HepG2 (cell line): ENCODE measurements around the gene NFKB1. TPM values are rescaled to one million over a fixed set of nuclear protein-coding genes. Genes with fewer than 3 reads are reported as not detected.

ENCODE experiments used
- ELF1 ChIP-seq: sonication (generic); formaldehyde crosslinking; IDR thresholded peaks from 2 replicates; pipeline ENCODE4 v1.4.0; 2020; ENCODE audit warnings: missing genetic modification reagents
- MXD4 ChIP-seq: IDR thresholded peaks from 2 replicates; pipeline ENCODE4 v1.6.1; 2016; ENCODE audit warnings: mild to moderate bottlenecking, missing biosample characterization, missing genetic modification reagents
- SIN3A ChIP-seq: IDR thresholded peaks from 2 replicates; pipeline ENCODE4 v1.6.1; 2011; ENCODE audit warnings: low read depth, mild to moderate bottlenecking, control low read depth, low read length, borderline replicate concordance
- TARDBP ChIP-seq: sonication (generic); formaldehyde crosslinking; IDR thresholded peaks from 2 replicates; pipeline ENCODE4 v1.8.0; 2022; ENCODE audit warnings: mild to moderate bottlenecking, missing genetic modification reagents
- ZNF20 ChIP-seq: sonication (generic); formaldehyde crosslinking; IDR thresholded peaks from 2 replicates; pipeline ENCODE4 v1.4.0; 2020; ENCODE audit warnings: mild to moderate bottlenecking, moderate library complexity, missing genetic modification reagents
- ZNF446 ChIP-seq: sonication (generic); formaldehyde crosslinking; IDR thresholded peaks from 2 replicates; pipeline ENCODE4 v1.5.0; 2020; ENCODE audit warnings: mild to moderate bottlenecking, missing genetic modification reagents
- ZNF460 ChIP-seq: sonication (generic); formaldehyde crosslinking; IDR thresholded peaks from 2 replicates; pipeline ENCODE4 v1.5.1; 2020; ENCODE audit warnings: missing genetic modification reagents, mild to moderate bottlenecking, borderline replicate concordance
- ZNF878 ChIP-seq: sonication (generic); formaldehyde crosslinking; IDR thresholded peaks from 2 replicates; pipeline ENCODE4 v1.8.1; 2023; ENCODE audit warnings: mild to moderate bottlenecking, missing genetic modification reagents, moderate library complexity
- polyA plus RNA-seq, 8 experiments: library from polyadenylated mRNA; depleted of rRNA in 3 of 8; stranded (reverse) in 7 of 8; unstranded in 1 of 8; fragments of >200 nt; fragmentation: Illumina TruSeq in 4 of 8; extraction: Trizol in 4 of 8; gene quantifications; 2 replicates each; pipeline versions ENCODE4 v1.2.1 to v1.2.3, GENCODE V29; 2011 to 2016; ENCODE audit warnings: low read depth in 4 of 8, missing spikeins in 1 of 8, mixed read lengths in 1 of 8; ENCODE audit not compliant: insufficient read depth in 1 of 8
- total RNA-seq, 5 experiments: library from RNA; depleted of rRNA; stranded (reverse); fragments of >200 nt; fragmentation: Illumina TruSeq; extraction: Trizol; gene quantifications; 2 replicates each; pipeline ENCODE4 v1.2.3, GENCODE V29; 2016; ENCODE audit warnings: low read depth in 1 of 5
- TF ChIP-seq, protein P1 (sequence below), 2 experiments: sonication (generic) in 1 of 2; formaldehyde crosslinking in 1 of 2; IDR thresholded peaks; 2 replicates each; pipeline versions ENCODE4 v1.4.0 to v1.6.1; 2016 to 2020; ENCODE audit warnings: borderline replicate concordance in 1 of 2, low read depth in 1 of 2, mild to moderate bottlenecking in 1 of 2, missing genetic modification reagents in 1 of 2
- TF ChIP-seq, protein P2 (sequence below): sonication (generic); formaldehyde crosslinking; IDR thresholded peaks from 2 replicates; pipeline ENCODE4 v1.5.1; 2020; ENCODE audit warnings: mild to moderate bottlenecking, missing genetic modification reagents, borderline replicate concordance
- TF ChIP-seq, protein P3 (sequence below): IDR thresholded peaks from 2 replicates; pipeline ENCODE4 v1.4.0; 2020; ENCODE audit warnings: mild to moderate bottlenecking, missing genetic modification reagents

The NFKB1 gene
- total and polyA plus RNA-seq, 2 of the 13 experiments (the other 11 are each of a cell fraction or from before 2014, with no cell fraction given), result 15.4 to 31.6 TPM

- TF ChIP-seq ZNF20 (CRISPR knock-in tag) (no peak), ELF1 (CRISPR knock-in tag) (peak; percentile 25; the same call in 1 of the 2 replicates), ZNF446 (CRISPR knock-in tag) (0 out of 2 replicates have a peak, but pooled peaks have one; percentile 33), TARDBP (CRISPR knock-in tag) (peak; percentile 46; the same call in 1 of the 2 replicates), MXD4 (CRISPR knock-in tag) (0 out of 2 replicates have a peak, but pooled peaks have one; percentile 36), ZNF878 (no peak), SIN3A (peak; percentile 16; the same call in 1 of the 2 replicates), ZNF460 (no peak)
- TF ChIP-seq, protein P1, sequence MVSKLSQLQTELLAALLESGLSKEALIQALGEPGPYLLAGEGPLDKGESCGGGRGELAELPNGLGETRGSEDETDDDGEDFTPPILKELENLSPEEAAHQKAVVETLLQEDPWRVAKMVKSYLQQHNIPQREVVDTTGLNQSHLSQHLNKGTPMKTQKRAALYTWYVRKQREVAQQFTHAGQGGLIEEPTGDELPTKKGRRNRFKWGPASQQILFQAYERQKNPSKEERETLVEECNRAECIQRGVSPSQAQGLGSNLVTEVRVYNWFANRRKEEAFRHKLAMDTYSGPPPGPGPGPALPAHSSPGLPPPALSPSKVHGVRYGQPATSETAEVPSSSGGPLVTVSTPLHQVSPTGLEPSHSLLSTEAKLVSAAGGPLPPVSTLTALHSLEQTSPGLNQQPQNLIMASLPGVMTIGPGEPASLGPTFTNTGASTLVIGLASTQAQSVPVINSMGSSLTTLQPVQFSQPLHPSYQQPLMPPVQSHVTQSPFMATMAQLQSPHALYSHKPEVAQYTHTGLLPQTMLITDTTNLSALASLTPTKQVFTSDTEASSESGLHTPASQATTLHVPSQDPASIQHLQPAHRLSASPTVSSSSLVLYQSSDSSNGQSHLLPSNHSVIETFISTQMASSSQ (IDR thresholded peaks at IDR 0.05; ENCODE audit: low read depth), result 0 out of 2 replicates have a peak, but pooled peaks have one; percentile 11
- TF ChIP-seq, protein P1 (CRISPR knock-in tag; IDR thresholded peaks at IDR 0.05; ENCODE audit: borderline replicate concordance), result peak; percentile 40; the same call in 1 of the 2 replicates
- TF ChIP-seq, protein P2, sequence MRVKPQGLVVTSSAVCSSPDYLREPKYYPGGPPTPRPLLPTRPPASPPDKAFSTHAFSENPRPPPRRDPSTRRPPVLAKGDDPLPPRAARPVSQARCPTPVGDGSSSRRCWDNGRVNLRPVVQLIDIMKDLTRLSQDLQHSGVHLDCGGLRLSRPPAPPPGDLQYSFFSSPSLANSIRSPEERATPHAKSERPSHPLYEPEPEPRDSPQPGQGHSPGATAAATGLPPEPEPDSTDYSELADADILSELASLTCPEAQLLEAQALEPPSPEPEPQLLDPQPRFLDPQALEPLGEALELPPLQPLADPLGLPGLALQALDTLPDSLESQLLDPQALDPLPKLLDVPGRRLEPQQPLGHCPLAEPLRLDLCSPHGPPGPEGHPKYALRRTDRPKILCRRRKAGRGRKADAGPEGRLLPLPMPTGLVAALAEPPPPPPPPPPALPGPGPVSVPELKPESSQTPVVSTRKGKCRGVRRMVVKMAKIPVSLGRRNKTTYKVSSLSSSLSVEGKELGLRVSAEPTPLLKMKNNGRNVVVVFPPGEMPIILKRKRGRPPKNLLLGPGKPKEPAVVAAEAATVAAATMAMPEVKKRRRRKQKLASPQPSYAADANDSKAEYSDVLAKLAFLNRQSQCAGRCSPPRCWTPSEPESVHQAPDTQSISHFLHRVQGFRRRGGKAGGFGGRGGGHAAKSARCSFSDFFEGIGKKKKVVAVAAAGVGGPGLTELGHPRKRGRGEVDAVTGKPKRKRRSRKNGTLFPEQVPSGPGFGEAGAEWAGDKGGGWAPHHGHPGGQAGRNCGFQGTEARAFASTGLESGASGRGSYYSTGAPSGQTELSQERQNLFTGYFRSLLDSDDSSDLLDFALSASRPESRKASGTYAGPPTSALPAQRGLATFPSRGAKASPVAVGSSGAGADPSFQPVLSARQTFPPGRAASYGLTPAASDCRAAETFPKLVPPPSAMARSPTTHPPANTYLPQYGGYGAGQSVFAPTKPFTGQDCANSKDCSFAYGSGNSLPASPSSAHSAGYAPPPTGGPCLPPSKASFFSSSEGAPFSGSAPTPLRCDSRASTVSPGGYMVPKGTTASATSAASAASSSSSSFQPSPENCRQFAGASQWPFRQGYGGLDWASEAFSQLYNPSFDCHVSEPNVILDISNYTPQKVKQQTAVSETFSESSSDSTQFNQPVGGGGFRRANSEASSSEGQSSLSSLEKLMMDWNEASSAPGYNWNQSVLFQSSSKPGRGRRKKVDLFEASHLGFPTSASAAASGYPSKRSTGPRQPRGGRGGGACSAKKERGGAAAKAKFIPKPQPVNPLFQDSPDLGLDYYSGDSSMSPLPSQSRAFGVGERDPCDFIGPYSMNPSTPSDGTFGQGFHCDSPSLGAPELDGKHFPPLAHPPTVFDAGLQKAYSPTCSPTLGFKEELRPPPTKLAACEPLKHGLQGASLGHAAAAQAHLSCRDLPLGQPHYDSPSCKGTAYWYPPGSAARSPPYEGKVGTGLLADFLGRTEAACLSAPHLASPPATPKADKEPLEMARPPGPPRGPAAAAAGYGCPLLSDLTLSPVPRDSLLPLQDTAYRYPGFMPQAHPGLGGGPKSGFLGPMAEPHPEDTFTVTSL (CRISPR knock-in tag), result peak; percentile 76; the same call in 1 of the 2 replicates
- TF ChIP-seq, protein P3, sequence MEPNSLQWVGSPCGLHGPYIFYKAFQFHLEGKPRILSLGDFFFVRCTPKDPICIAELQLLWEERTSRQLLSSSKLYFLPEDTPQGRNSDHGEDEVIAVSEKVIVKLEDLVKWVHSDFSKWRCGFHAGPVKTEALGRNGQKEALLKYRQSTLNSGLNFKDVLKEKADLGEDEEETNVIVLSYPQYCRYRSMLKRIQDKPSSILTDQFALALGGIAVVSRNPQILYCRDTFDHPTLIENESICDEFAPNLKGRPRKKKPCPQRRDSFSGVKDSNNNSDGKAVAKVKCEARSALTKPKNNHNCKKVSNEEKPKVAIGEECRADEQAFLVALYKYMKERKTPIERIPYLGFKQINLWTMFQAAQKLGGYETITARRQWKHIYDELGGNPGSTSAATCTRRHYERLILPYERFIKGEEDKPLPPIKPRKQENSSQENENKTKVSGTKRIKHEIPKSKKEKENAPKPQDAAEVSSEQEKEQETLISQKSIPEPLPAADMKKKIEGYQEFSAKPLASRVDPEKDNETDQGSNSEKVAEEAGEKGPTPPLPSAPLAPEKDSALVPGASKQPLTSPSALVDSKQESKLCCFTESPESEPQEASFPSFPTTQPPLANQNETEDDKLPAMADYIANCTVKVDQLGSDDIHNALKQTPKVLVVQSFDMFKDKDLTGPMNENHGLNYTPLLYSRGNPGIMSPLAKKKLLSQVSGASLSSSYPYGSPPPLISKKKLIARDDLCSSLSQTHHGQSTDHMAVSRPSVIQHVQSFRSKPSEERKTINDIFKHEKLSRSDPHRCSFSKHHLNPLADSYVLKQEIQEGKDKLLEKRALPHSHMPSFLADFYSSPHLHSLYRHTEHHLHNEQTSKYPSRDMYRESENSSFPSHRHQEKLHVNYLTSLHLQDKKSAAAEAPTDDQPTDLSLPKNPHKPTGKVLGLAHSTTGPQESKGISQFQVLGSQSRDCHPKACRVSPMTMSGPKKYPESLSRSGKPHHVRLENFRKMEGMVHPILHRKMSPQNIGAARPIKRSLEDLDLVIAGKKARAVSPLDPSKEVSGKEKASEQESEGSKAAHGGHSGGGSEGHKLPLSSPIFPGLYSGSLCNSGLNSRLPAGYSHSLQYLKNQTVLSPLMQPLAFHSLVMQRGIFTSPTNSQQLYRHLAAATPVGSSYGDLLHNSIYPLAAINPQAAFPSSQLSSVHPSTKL (CRISPR knock-in tag), result peak; percentile 82
Measured at GRCh38 chr4:102620697-102621497, 119.7 kb downstream of the NFKB1 start (continued).
